PC-3 (cell line): ENCODE data around the gene ZNF296. TPM values are rescaled to one million over a fixed set of nuclear protein-coding genes. Genes with fewer than 3 reads are reported as not detected.

Experiments used
- ATAC-seq: fragments of 200-7000 bp; cut with Tn5 transposase; 2 replicates; pipeline ENCODE4 v1.9.1; 2020; ENCODE audit warnings: mild to moderate bottlenecking, moderate library complexity
- BruUV-seq: library from RNA; stranded (reverse); fragments of 400-500 nt; replicated peaks from 2 replicates; lab custom pipeline; 2021; lab: Mats Ljungman, UMichigan
- CTCF ChIA-PET: fragments of 300-600 bp; sonication (Branson Sonifier 250); formaldehyde crosslinking; loops from one replicate; lab custom pipeline; 2022; ENCODE audit warnings: antibody characterized with exemption; lab: Charles Lee
- POLR2A ChIA-PET: fragments of 300-600 bp; sonication (Branson Sonifier 250); formaldehyde crosslinking; loops from one replicate; lab custom pipeline; 2022; ENCODE audit warnings: antibody characterized with exemption; ENCODE audit not compliant: unreplicated experiment; lab: Charles Lee
- DNase-seq: peaks from one replicate; pipeline ENCODE4 v3.0.0-alpha.2; 2015
- H2AFZ ChIP-seq: fragments of 300-600 bp; sonication (generic); 2 replicates; pipeline ENCODE4 v1.6.0; 2016; ENCODE audit warnings: antibody characterized with exemption, low read length
- H3F3A ChIP-seq: fragments of 300-600 bp; sonication (generic); one replicate; pipeline ENCODE4 v1.6.0; 2017; ENCODE audit warnings: antibody characterized with exemption, low read length, control low read depth, mild to moderate bottlenecking; ENCODE audit not compliant: unreplicated experiment
- H3K27ac ChIP-seq: fragments of 300-600 bp; sonication (generic); 2 replicates; pipeline ENCODE4 v1.5.1; 2016; ENCODE audit warnings: mild to moderate bottlenecking, low read length
- H3K27me3 ChIP-seq: fragments of 300-600 bp; sonication (generic); 2 replicates; pipeline ENCODE4 v1.6.1; 2016; ENCODE audit warnings: low read length, mixed read lengths
- H3K36me3 ChIP-seq: fragments of 300-600 bp; sonication (generic); 2 replicates; pipeline ENCODE4 v1.6.1; 2016; ENCODE audit warnings: low read depth, mixed run types, low read length, mixed read lengths
- H3K4me1 ChIP-seq: fragments of 300-600 bp; sonication (generic); 2 replicates; pipeline ENCODE4 v1.5.1; 2016; ENCODE audit warnings: low read length; ENCODE audit not compliant: insufficient read depth
- H3K4me2 ChIP-seq: fragments of 300-600 bp; sonication (generic); 2 replicates; pipeline ENCODE4 v1.6.0; 2016; ENCODE audit warnings: low read length
- H3K4me3 ChIP-seq: fragments of 300-600 bp; sonication (generic); 2 replicates; pipeline ENCODE4 v1.5.1; 2016; ENCODE audit warnings: mild to moderate bottlenecking, low read length, mixed read lengths
- H3K79me2 ChIP-seq: fragments of 300-600 bp; sonication (generic); 2 replicates; pipeline ENCODE4 v1.6.1; 2017; ENCODE audit warnings: low read length, mixed read lengths
- H3K9ac ChIP-seq: fragments of 300-600 bp; sonication (generic); 2 replicates; pipeline ENCODE4 v1.6.0; 2016; ENCODE audit warnings: mild to moderate bottlenecking, low read length
- H3K9me2 ChIP-seq: fragments of 300-600 bp; sonication (generic); replicated peaks from 2 replicates; pipeline ENCODE4 v1.6.1; 2016; ENCODE audit warnings: mixed run types, low read length, mixed read lengths
- H3K9me3 ChIP-seq: fragments of 300-600 bp; sonication (generic); 2 replicates; pipeline ENCODE4 v1.6.1; 2016; ENCODE audit warnings: low read length, mixed read lengths
- H4K20me1 ChIP-seq: fragments of 300-600 bp; sonication (generic); 2 replicates; pipeline ENCODE4 v1.6.1; 2016; ENCODE audit warnings: low read length, mixed read lengths
- CTCF ChIP-seq: fragments of 300-600 bp; sonication (generic); conservative IDR thresholded peaks from 2 replicates; pipeline ENCODE4 v1.5.1; 2017; ENCODE audit warnings: antibody characterized with exemption, low read depth, mild to moderate bottlenecking, low read length
- EZH2 ChIP-seq: fragments of 300-600 bp; sonication (generic); IDR thresholded peaks from one replicate; pipeline ENCODE4 v1.6.1; 2017; ENCODE audit warnings: antibody characterized with exemption, mild to moderate bottlenecking, low read length; ENCODE audit not compliant: unreplicated experiment
- EZH2phosphoT487 ChIP-seq: fragments of 300-600 bp; sonication (generic); IDR thresholded peaks from 2 replicates; pipeline ENCODE4 v1.6.1; 2018; ENCODE audit warnings: mild to moderate bottlenecking, antibody characterized with exemption, low read length, borderline replicate concordance
- intact Hi-C: fragments of 100-400 bp; cut with micrococcal nuclease; formaldehyde crosslinking; loops from 2 replicates; pipeline ENCODE4 v1.9.0; 2023
- total RNA-seq: library from RNA; depleted of rRNA; stranded (reverse); fragments of >200 nt; gene quantifications from 2 replicates; pipeline ENCODE4 v1.2.3, GENCODE V29; 2014; rRNA removed

Gene ZNF296
- total RNA-seq, 1 experiment from 2014 or later: 2.4 TPM

GRCh38 chr19:45023048-45023447 is 53.2 kb downstream of the ZNF296 start:
- H4K20me1 ChIP-seq: no peaks in the 10 kb centered on the region
- no peaks in the 10 kb centered on the region for H3K9me3 ChIP-seq
- intact Hi-C loops: no loop called here
- H3K79me2 ChIP-seq: no peaks in the 10 kb centered on the region
- no TSS peak for BruUV-seq
- no peak overlapping the region for H3K4me2 ChIP-seq
- H3F3A ChIP-seq: no peaks in the 10 kb centered on the region
- no peak overlapping the region for H3K27ac ChIP-seq
- H3K27me3 ChIP-seq: no peaks in the 10 kb centered on the region
- H2AFZ ChIP-seq: no peak overlapping the region
- H3K4me3 ChIP-seq: no peak overlapping the region
- no peak overlapping the region for H3K9ac ChIP-seq
- TF ChIP-seq EZH2phosphoT487: no peak
- TF ChIP-seq CTCF: no peak
- TF ChIP-seq EZH2: no peak
- CTCF ChIA-PET: no interaction called here
- no peaks in the 10 kb centered on the region for H3K4me1 ChIP-seq
- H3K9me2 ChIP-seq: no peaks in the 10 kb centered on the region
- ATAC-seq: no peak
- POLR2A ChIA-PET: no interaction called here
- no peak for DNase-seq
- no peaks in the 10 kb centered on the region for H3K36me3 ChIP-seq

- H3K27me3 ChIP-seq: no peaks in the 10 kb centered on the region
- no peak overlapping the region for H3K4me3 ChIP-seq
- intact Hi-C loops: no loop called here
- H3K9me2 ChIP-seq: no peaks in the 10 kb centered on the region
- H3K9ac ChIP-seq: no peak overlapping the region
- no peak for DNase-seq
- no peaks in the 10 kb centered on the region for H3K36me3 ChIP-seq
- ATAC-seq: no peak
- no TSS peak for BruUV-seq
- no peaks in the 10 kb centered on the region for H3K79me2 ChIP-seq
- H3K9me3 ChIP-seq: no peaks in the 10 kb centered on the region
- CTCF ChIA-PET: no interaction called here
- H3K27ac ChIP-seq: no peak overlapping the region
- no peaks in the 10 kb centered on the region for H3K4me1 ChIP-seq
- POLR2A ChIA-PET: no interaction called here
- no peak for TF ChIP-seq EZH2
- TF ChIP-seq EZH2phosphoT487: no peak
- no peak for TF ChIP-seq CTCF
- no peak overlapping the region for H2AFZ ChIP-seq
- H4K20me1 ChIP-seq: no peaks in the 10 kb centered on the region
- no peak overlapping the region for H3K4me2 ChIP-seq
- H3F3A ChIP-seq: no peaks in the 10 kb centered on the region
Measured at GRCh38 chr19:45021971-45022370, 54.3 kb downstream of the ZNF296 start.

Other genes starting within 250 kb of the ZNF296 start
- gene NECTIN2, start 230.2 kb downstream of the ZNF296 start, total RNA-seq: 61.0 and 71.6 TPM in 2 replicates
- 190 and 201 TPM in 2 replicates for gene TOMM40, start 185.2 kb downstream of the ZNF296 start, total RNA-seq
- 2.7 and 3.6 TPM in 2 replicates for gene APOE, start 170.7 kb downstream of the ZNF296 start, total RNA-seq
- gene APOC1, start 161.9 kb downstream of the ZNF296 start, total RNA-seq: 2.7 and 3.3 TPM in 2 replicates
- not detected in 2 replicates for gene APOC4, start 134.2 kb downstream of the ZNF296 start, total RNA-seq
- not detected in 2 replicates for gene APOC2, start 130.4 kb downstream of the ZNF296 start, total RNA-seq
- gene CLPTM1, start 121.1 kb downstream of the ZNF296 start, total RNA-seq: 44.9 and 61.3 TPM in 2 replicates
- gene RELB, start 75.0 kb downstream of the ZNF296 start, total RNA-seq: 4.8 and 15.2 TPM in 2 replicates
- 32.3 and 38.9 TPM in 2 replicates for gene CLASRP, start 37.4 kb downstream of the ZNF296 start, total RNA-seq
- gene GEMIN7, start 2.8 kb upstream of the ZNF296 start, total RNA-seq: 22.3 and 35.5 TPM in 2 replicates
- gene PPP1R37, start 16.7 kb upstream of the ZNF296 start, total RNA-seq: 37.0 and 46.4 TPM in 2 replicates
- 0.75 and 1.1 TPM in 2 replicates for gene NKPD1, start 84.5 kb upstream of the ZNF296 start, total RNA-seq
- 18.3 and 23.2 TPM in 2 replicates for gene TRAPPC6A, start 101.8 kb upstream of the ZNF296 start, total RNA-seq
- 7.3 and 11.9 TPM in 2 replicates for gene BLOC1S3, start 102.3 kb upstream of the ZNF296 start, total RNA-seq
- not detected in 2 replicates for gene EXOC3L2, start 168.9 kb upstream of the ZNF296 start, total RNA-seq
- 12.1 and 21.8 TPM in 2 replicates for gene MARK4, start 174.8 kb upstream of the ZNF296 start, total RNA-seq
- not detected in 2 replicates for gene CKM, start 246.4 kb upstream of the ZNF296 start, total RNA-seq